Esophagus (tissue), 2 donors: ENCODE data around the gene DRGX. TPM values are rescaled to one million over a fixed set of nuclear protein-coding genes. Genes with fewer than 3 reads are reported as not detected.

Experiments used
- H3K27ac ChIP-seq, 2 donors: one replicate each; pipeline ENCODE4 v1.5.1; 2013; ENCODE audit warnings: low read depth in 2 of 2, mild to moderate bottlenecking in 2 of 2, inconsistent platforms in 1 of 2, low read length in 1 of 2, moderate library complexity in 1 of 2
- H3K27me3 ChIP-seq, 2 donors: one replicate each; pipeline ENCODE4 v1.6.1; 2013; ENCODE audit warnings: low read length in 2 of 2, control low read depth in 1 of 2, mild to moderate bottlenecking in 1 of 2; ENCODE audit not compliant: insufficient read depth in 2 of 2, control insufficient read depth in 1 of 2
- H3K36me3 ChIP-seq, 2 donors: one replicate each; pipeline ENCODE4 v1.6.1; 2013; ENCODE audit warnings: low read length in 1 of 2; ENCODE audit not compliant: control insufficient read depth in 2 of 2, insufficient read depth in 2 of 2
- H3K4me1 ChIP-seq, 2 donors: one replicate each; pipeline ENCODE4 v1.6.1; 2013; ENCODE audit warnings: low read length in 1 of 2; ENCODE audit not compliant: control insufficient read depth in 2 of 2, insufficient read depth in 2 of 2
- H3K4me3 ChIP-seq, 2 donors: one replicate each; pipeline ENCODE4 v1.5.1; 2013; ENCODE audit warnings: low read length in 2 of 2, mild to moderate bottlenecking in 2 of 2, low read depth in 1 of 2, moderate library complexity in 1 of 2
- H3K9me3 ChIP-seq, 2 donors: one replicate each; pipeline ENCODE4 v1.6.1; 2013; ENCODE audit warnings: mild to moderate bottlenecking in 2 of 2, low read depth in 1 of 2, low read length in 1 of 2, moderate library complexity in 1 of 2; ENCODE audit not compliant: control insufficient read depth in 2 of 2, insufficient read depth in 1 of 2
- WGBS, 2 donors: extraction: QIAGEN DNeasy Blood & Tissue Kit; methylation state at CpG; one replicate each; pipeline ENCODE4 v1.1.7; 2013; 5-methylcytosine and 5-hydroxymethylcytosine counted together
- polyA plus RNA-seq, 2 donors: library from polyadenylated mRNA; stranded (reverse); fragments of 200-250 nt; gene quantifications; one replicate each; pipeline ENCODE4 v1.2.3, GENCODE V29; 2013
- donor health status: healthy with polysubstance abuse.
- donor health status: Bipolar disorder and iron deficiency.

Gene DRGX
- under 1 TPM in 1 of 2 donors, not detected in 1; 0.04 TPM for polyA plus RNA-seq

GRCh38 chr10:49395741-49396665 is at the start of gene DRGX:
Gene DRGX (minus strand): TSS chr10:49396089. CDS start chr10:49395440, 649 bp downstream.
- Histone ChIP-seq H3K27ac (no peak within 1 kb of the TSS), H3K27me3 (peaks cover 0 to 48% of the 10 kb centered on the region in 2 donors), H3K9me3 (peaks cover 0 to 11% of the 10 kb centered on the region in 2 donors), H3K4me1 (peaks cover 10 to 17% of the 10 kb centered on the region in 2 donors), H3K36me3 (no peaks in the 10 kb centered on the region), H3K4me3 (no peak within 1 kb of the TSS)
- 4 to 6% methylated on average over 63 of the region's 63 CpGs for WGBS, 2 donors

DNA sequence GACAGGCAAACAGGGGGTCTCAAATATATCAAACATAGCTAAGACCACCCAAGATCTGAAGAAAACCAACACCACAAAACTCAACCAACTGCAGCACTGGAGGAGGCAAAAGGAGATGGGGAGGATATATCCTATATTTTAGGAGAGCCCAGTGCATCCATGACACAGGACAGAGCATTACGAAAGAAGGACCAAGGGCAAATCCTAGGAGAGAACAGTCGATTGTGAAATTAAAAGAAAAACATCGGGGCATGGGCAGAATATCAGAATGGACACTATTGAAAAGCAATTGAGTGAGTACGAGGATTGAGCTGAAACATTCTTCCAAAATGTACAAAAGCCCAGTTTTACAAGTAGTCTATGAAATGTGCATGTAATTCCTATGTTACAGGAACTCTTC is 48.5 kb upstream of the DRGX start:
- no peak overlapping the region for H3K27ac ChIP-seq
- H3K27me3 ChIP-seq = no peaks in the 10 kb centered on the region
- H3K36me3 ChIP-seq = no peaks in the 10 kb centered on the region
- H3K4me1 ChIP-seq = peaks cover 4% of the 10 kb centered on the region in 2 donors
- no peak overlapping the region for H3K4me3 ChIP-seq
- WGBS, 2 donors = 93 to 96% methylated on average over 4 of the region's 4 CpGs
- no peaks in the 10 kb centered on the region for H3K9me3 ChIP-seq

- Histone ChIP-seq H3K4me1 (peaks cover 4% of the 10 kb centered on the region in 2 donors), H3K4me3 (no peak overlapping the region), H3K27ac (no peak overlapping the region), H3K36me3 (no peaks in the 10 kb centered on the region), H3K27me3 (no peaks in the 10 kb centered on the region), H3K9me3 (no peaks in the 10 kb centered on the region)
- WGBS, 2 donors = 85% methylated on average over 4 of the region's 4 CpGs
Measured at GRCh38 chr10:49442863-49443262, 47.0 kb upstream of the DRGX start.

DNA sequence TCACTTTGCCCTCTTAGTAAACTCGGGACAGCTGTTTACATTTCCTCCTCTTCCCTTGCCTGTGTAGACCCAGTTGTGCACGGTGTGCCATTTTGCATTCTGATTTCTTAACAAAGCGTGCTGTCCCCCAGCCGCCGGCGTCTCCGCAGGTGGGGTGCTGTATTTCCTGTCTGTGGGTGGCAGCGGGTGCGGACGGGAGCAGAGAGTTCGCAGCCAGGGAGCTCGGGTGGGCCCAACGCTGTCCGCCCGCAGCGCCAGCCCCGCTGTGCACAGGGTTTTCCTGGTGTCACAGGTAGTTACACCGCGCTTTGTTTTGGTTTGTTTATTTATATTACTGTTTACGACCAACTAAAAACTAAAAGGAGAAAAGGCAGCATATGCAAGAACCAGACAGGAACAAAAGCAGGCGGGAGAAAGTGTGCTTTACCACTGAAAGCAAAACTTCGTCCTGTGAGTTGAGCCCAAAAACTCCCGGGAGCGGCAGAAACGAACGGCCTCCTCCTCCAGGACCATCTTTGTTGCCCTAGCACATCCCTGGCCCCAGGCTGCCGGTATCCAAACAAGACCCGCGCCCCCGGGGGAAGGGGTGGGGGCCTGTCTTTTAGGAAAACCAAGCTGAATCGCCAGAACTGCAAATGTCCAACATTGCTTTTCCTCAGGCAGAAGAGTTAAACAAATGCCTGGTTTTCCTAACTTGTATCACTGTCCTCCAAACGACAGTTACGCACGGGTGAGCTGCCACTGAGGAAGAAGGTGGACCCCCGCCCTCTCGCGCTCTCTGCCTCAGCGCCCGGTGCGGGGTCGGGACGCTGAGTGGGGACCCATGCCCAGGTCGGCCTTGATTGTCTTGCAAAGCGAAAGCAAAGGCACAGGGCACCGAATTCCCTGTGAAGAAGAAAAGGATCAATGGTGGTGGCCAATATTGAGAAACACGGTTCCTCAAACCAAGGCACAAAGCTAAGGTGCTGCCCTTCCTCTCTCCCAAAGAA is 45.9 kb upstream of the DRGX start:
- Histone ChIP-seq H3K4me1 (peaks cover 4% of the 10 kb centered on the region in 2 donors), H3K9me3 (no peaks in the 10 kb centered on the region), H3K36me3 (no peaks in the 10 kb centered on the region), H3K4me3 (peak overlapping the region in 1 of 2 donors; percentile 43), H3K27ac (no peak overlapping the region), H3K27me3 (no peaks in the 10 kb centered on the region)
- WGBS, 2 donors = 31 to 41% methylated on average over 46 of the region's 46 CpGs

- H3K27me3 ChIP-seq = no peaks in the 10 kb centered on the region
- WGBS, 2 donors = 78 to 90% methylated on average over 2 of the region's 2 CpGs
- H3K36me3 ChIP-seq = no peaks in the 10 kb centered on the region
- H3K27ac ChIP-seq = no peak overlapping the region
- H3K9me3 ChIP-seq = no peaks in the 10 kb centered on the region
- H3K4me3 ChIP-seq = no peak overlapping the region
- H3K4me1 ChIP-seq = no peaks in the 10 kb centered on the region
Measured at GRCh38 chr10:49435225-49435624, 39.3 kb upstream of the DRGX start.

DNA sequence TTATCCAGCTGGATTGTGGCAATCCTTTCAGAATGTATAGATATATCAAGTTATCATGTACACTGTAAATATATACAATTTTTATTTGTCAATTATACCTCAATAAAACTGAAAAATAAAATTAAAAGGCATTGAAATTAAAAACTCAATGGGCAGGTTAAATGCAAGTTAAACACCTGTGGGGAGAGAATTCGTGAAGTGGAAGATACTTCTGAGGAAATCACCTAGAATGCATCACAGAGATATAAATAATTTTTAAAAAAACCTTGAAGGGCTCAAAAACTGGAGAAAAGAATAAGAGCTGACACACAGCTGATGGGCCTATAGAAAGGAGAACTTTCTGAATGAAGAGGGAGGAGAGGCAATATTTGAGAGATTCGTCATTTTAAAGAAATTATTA is 37.2 kb upstream of the DRGX start:
- H3K36me3 ChIP-seq = no peaks in the 10 kb centered on the region
- no peaks in the 10 kb centered on the region for H3K4me1 ChIP-seq
- H3K27ac ChIP-seq = no peak overlapping the region
- no peaks in the 10 kb centered on the region for H3K9me3 ChIP-seq
- H3K27me3 ChIP-seq = no peaks in the 10 kb centered on the region
- 85 to 93% methylated on average over 2 of the region's 2 CpGs for WGBS, 2 donors
- H3K4me3 ChIP-seq = no peak overlapping the region

- Histone ChIP-seq H3K4me3 (no peak overlapping the region), H3K4me1 (no peaks in the 10 kb centered on the region), H3K27ac (no peak overlapping the region), H3K9me3 (peaks cover 2% of the 10 kb centered on the region in 2 donors), H3K27me3 (no peaks in the 10 kb centered on the region), H3K36me3 (no peaks in the 10 kb centered on the region)
- WGBS, 2 donors = 74 to 77% methylated on average over 2 of the region's 2 CpGs
Measured at GRCh38 chr10:49431426-49431825, 35.5 kb upstream of the DRGX start.

DNA sequence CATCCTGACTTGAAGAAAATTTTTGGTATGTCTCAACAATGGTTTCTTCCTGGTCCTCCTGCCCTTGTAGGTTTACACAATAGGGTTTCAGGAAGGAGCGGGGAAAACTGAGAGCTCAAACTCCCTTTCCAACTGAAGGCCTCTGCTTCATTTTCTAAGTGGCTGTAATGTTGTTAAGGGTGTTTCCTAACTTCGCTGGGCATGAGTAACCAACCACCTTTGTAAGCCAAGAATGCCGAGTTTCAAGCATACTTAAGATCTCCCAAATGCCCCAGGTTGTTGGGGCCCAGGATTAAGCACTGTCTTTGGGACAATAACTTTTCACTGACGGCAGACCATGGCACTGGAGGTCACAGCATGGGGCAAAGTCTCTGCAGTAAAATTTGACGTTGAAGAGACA is 33.6 kb upstream of the DRGX start:
- 68 to 70% methylated on average over 5 of the region's 5 CpGs for WGBS, 2 donors
- Histone ChIP-seq H3K9me3 (peaks cover 5 to 7% of the 10 kb centered on the region in 2 donors), H3K4me3 (no peak overlapping the region), H3K4me1 (no peaks in the 10 kb centered on the region), H3K27me3 (no peaks in the 10 kb centered on the region), H3K27ac (no peak overlapping the region), H3K36me3 (no peaks in the 10 kb centered on the region)
